ENCODE data around the gene MYO16. TPM values are rescaled to one million over a fixed set of nuclear protein-coding genes. Genes with fewer than 3 reads are reported as not detected.

MYO16 gene
- total RNA-seq, 2 donors from 2014 or later: 0.42 TPM; not detected in 1

- DNase-seq (ENCODE audit: low spot score): no peak
- Histone ChIP-seq H3K27ac (no peak overlapping the region), H3K4me3 (no peak overlapping the region), H3K27me3 (replicated peaks; ENCODE audit: insufficient read depth) (no peaks in the 10 kb centered on the region), H3K9me3 (no peaks in the 10 kb centered on the region), H3K4me1 (ENCODE audit: control insufficient read depth in 1 of 2, low read depth in 2 of 2) (no peaks in the 10 kb centered on the region), H3K36me3 (no peaks in the 10 kb centered on the region)
- TF ChIP-seq CTCF (IDR thresholded peaks at IDR 0.05): no peak
- no peak for ATAC-seq (ENCODE audit: insufficient number of reproducible peaks, low FRiP score, low read depth)
Observed at GRCh38 chr13:109010912-109011311, 381.5 kb downstream of the MYO16 start.

- Histone ChIP-seq H3K9me3 (no peaks in the 10 kb centered on the region), H3K27me3 (replicated peaks; ENCODE audit: insufficient read depth) (no peaks in the 10 kb centered on the region), H3K36me3 (no peaks in the 10 kb centered on the region), H3K4me1 (ENCODE audit: control insufficient read depth in 1 of 2, low read depth in 2 of 2) (no peaks in the 10 kb centered on the region), H3K27ac (no peak overlapping the region), H3K4me3 (no peak overlapping the region)
- ATAC-seq (ENCODE audit: insufficient number of reproducible peaks, low FRiP score, low read depth) (no peak), DNase-seq (ENCODE audit: low spot score) (no peak)
- TF ChIP-seq CTCF (IDR thresholded peaks at IDR 0.05): no peak
Observed at GRCh38 chr13:109012115-109012514, 382.7 kb downstream of the MYO16 start.

GRCh38 chr13:109021558-109021957 is 392.1 kb downstream of the MYO16 start:
- H3K4me1 ChIP-seq (ENCODE audit: control insufficient read depth in 1 of 2, low read depth in 2 of 2): no peaks in the 10 kb centered on the region
- no peaks in the 10 kb centered on the region for H3K36me3 ChIP-seq
- H3K27me3 ChIP-seq (replicated peaks; ENCODE audit: insufficient read depth): no peaks in the 10 kb centered on the region
- no peak overlapping the region for H3K4me3 ChIP-seq
- no peak overlapping the region for H3K27ac ChIP-seq
- no peak for TF ChIP-seq CTCF (IDR thresholded peaks at IDR 0.05)
- ATAC-seq (ENCODE audit: insufficient number of reproducible peaks, low FRiP score, low read depth) (no peak), DNase-seq (ENCODE audit: low spot score) (no peak)
- no peaks in the 10 kb centered on the region for H3K9me3 ChIP-seq

- Histone ChIP-seq H3K27ac (no peak overlapping the region), H3K36me3 (no peaks in the 10 kb centered on the region), H3K4me3 (no peak overlapping the region), H3K9me3 (no peaks in the 10 kb centered on the region), H3K27me3 (replicated peaks; ENCODE audit: insufficient read depth) (no peaks in the 10 kb centered on the region), H3K4me1 (ENCODE audit: control insufficient read depth in 1 of 2, low read depth in 2 of 2) (no peaks in the 10 kb centered on the region)
- no peak for ATAC-seq (ENCODE audit: insufficient number of reproducible peaks, low FRiP score, low read depth)
- TF ChIP-seq CTCF (IDR thresholded peaks at IDR 0.05): no peak
- DNase-seq (ENCODE audit: low spot score): no peak
Observed at GRCh38 chr13:109024611-109025010, 395.2 kb downstream of the MYO16 start.

- H3K36me3 ChIP-seq: no peaks in the 10 kb centered on the region
- DNase-seq (ENCODE audit: low spot score) (no peak), ATAC-seq (ENCODE audit: insufficient number of reproducible peaks, low FRiP score, low read depth) (no peak)
- no peaks in the 10 kb centered on the region for H3K27me3 ChIP-seq (replicated peaks; ENCODE audit: insufficient read depth)
- no peak for TF ChIP-seq CTCF (IDR thresholded peaks at IDR 0.05)
- no peaks in the 10 kb centered on the region for H3K9me3 ChIP-seq
- H3K4me3 ChIP-seq: no peak overlapping the region
- no peak overlapping the region for H3K27ac ChIP-seq
- H3K4me1 ChIP-seq (ENCODE audit: control insufficient read depth in 1 of 2, low read depth in 2 of 2): no peaks in the 10 kb centered on the region
Observed at GRCh38 chr13:109026266-109026665, 396.9 kb downstream of the MYO16 start.

All from thoracic aorta (tissue), 2 donors.